NAMALWA (cell line): ENCODE measurements around the gene GSN.

Experiments used
- DNase-seq: peaks from one replicate; pipeline ENCODE4 v3.0.0-alpha.2; 2015; ENCODE audit warnings: low spot score

Gene GSN

DNA sequence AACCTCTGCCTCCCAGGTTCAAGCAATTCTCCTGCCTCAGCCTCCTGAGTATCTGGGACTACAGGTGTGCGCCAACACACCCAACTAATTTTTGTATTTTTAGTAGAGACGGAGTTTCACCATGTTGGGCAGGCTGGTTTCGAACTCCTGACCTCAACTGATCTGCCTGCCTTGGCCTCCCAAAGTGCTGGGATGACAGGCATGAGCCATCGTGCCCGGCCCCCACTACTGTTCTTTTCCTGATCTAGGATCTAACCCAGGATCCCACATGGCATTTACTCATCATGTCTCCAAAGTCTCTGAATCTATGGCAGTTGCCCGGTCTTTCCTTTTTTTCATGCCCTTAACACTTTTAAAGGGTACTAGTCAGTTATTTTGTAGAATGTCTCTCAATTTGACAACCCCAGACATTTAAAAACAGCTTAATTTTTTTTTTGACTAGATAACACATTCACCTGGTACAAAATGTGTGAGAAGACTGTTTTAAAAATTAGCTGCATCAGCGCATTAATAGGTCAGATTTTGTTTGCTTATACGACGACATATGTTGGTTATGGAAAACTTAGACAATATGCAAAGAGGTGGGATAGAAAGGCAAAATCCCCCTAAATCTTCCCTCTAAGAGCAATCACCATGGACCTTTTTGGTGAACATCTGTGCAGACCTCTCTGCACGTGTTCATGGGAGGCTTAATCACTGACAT, 55.6 kb downstream of the GSN start:
- DNase-seq, result no peak

DNA sequence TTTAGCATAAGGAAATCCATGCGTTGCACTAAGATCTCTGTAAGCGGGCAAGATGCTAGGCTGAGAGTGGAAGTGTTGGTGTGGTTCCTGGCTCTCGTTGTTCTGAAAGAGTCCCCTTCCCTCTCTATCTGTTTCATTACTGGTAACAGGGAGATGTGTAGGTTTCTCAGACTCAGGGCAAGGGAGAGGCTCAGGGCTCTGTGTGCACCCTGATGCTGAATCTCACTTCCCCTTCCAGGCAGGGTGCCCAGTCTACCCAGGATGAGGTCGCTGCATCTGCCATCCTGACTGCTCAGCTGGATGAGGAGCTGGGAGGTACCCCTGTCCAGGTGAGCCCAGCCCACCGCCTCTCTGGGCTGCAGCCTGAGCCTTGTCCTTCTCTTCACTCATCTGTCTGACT, 56.4 kb downstream of the GSN start:
- DNase-seq, result no peak

DNA sequence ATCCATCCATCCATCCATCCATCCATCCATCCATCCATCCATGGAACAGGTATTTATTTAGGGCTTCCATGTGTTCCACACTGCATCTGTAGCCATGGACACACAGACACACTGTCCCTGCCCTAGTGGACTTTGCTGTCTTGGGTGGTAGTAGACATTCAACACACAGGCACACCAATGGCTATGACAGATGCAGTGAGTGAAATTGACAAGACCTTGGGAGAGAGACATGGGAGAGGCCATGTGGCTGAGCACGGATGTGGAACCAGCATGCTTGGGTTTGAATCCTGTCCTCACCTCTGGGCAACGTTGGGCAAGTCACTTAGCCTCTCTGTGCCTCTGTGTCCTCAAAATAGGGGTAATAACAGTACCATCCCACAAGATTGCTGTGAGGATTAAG, 56.8 kb downstream of the GSN start:
- no peak for DNase-seq

DNA sequence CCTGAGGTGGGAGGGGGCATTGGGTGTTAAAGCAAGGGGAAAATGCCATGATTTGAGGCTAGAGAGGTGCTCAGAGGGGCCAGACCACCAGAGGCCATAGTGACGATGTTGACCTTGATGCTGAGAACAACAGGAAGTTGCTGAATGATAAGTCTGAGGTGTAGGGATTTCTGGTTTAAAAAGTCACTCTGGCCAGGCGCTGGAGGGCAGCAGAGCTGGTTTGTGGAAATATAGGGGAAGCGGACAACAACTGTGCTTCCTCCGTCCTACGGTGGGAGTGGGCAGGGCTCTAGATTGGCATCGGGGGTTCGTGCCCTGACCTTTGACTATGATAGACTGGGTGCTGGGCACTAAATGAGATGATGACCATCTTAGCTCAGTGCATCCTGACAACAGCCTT, 57.4 kb downstream of the GSN start:
- DNase-seq, result no peak

DNA sequence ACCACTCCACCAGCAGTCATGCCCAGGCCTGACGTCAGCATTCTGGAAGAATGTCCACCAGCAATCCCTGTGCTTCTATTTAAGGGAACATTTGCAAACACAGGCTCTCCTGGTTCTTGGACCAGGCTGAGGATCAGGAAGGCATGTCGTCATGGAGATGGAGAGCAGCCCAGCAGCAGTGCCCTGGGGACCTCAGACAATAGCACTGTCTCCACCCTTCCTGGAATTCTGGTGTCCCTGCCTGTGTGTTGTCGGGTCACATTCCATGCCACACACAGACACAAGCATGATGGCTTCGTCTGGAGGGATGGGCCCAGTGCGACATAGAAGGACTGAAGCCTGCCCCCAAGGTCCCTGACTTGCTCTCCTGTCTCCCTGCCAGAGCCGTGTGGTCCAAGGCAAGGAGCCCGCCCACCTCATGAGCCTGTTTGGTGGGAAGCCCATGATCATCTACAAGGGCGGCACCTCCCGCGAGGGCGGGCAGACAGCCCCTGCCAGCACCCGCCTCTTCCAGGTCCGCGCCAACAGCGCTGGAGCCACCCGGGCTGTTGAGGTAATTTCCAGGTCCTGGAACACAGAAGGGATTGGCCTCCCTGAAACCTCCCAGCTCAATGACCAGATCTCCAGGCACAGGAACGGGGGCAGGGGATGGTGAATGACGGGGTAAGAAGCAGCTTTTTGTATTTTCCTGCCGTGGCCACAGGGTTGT, 58.3 kb downstream of the GSN start:
- no peak for DNase-seq

DNA sequence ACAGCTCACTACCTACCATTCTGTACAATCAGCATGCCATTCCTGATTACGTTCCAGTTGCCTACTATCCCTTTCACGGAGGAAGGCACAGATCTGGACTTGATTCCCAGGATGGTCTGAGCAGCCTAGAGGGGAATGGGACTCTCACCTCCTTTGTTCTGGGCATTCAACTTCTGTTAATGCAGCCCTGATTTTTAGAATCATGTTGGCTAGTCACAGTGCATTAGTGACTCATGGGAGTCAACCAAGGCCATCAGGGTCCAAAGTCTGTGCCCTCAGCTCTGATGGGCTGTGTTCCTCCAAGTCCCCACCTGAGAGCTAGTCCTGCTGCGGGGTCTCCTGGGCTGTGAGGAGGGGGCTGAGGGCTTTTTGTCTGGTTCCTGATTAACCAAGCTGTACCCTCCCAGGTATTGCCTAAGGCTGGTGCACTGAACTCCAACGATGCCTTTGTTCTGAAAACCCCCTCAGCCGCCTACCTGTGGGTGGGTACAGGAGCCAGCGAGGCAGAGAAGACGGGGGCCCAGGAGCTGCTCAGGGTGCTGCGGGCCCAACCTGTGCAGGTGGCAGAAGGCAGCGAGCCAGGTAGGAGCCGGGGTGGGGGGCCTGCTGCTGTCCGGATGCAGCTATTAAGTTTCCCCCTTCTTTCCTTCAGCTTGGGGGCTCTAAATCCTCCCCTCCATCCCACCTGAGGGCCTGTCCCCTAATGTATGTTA, 59.1 kb downstream of the GSN start:
- no peak for DNase-seq

DNA sequence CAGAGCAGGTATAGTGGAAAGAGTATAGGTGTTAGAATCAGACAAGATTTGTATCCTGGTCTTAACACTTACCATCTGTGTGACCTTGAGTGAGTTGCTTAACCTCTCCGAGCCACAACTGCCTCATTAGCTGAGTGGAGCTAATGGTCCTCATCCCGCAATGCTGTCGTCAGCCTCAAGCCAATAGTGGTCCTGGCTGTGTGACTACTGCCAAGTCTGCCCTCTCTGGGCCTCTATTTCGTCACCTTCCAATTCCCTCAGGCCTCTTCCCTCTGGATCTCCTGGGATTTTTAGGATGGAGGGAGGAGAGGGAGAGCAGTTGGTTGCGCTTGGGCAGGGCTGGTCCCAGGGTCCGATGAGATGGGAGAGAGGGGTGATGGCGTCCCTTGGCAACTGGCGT, 60.5 kb downstream of the GSN start:
- no peak for DNase-seq

DNA sequence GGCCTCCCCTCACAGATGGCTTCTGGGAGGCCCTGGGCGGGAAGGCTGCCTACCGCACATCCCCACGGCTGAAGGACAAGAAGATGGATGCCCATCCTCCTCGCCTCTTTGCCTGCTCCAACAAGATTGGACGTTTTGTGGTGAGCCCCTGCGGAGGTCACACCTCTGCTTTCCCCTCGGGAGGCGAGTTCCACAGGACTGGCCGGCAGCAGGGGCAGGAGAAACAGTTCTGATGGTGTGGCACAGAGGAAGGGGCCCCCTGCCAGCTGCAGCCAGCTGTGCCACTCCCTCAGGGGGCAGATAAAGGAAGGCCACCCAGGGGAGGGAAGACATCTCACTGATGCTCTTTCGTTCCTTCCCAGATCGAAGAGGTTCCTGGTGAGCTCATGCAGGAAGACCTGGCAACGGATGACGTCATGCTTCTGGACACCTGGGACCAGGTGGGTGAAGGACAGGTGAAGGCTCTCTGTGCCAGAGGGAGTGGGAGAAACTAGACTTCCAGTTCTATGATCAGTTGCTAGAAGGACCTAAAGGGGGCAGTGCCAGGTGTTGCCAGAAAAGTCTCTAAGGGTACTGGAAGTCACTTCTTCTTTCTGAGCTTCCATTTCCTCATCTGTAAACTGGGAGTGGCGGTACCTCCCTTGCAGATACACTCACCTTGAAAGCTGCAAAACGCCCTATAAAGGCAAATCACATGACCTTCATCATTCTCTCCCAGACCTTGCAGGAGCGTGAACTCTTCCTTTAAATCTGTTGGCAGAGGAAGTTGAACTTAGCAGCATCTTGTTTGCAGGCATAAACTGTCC, 61.1 kb downstream of the GSN start:
- no peak for DNase-seq

DNA sequence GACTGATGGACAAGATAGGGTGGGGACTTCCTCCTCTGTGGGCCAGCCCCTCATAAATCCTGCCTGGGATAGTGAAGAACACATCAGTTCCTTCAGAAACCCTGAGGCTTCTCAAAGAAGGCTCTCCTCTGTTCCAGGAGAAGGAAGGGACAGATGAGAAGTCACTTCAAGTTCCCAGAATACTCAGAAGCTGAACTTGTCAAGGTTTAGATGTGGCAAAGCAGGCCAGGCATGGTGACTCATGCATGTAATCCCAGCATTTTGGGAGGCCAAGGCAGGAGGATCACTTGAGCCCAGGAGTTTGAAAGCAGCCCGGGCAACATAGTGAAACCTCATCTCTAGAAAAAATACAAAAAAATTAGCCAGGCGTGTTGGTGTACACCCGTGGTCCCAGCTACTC, 63.6 kb downstream of the GSN start:
- no peak for DNase-seq

DNA sequence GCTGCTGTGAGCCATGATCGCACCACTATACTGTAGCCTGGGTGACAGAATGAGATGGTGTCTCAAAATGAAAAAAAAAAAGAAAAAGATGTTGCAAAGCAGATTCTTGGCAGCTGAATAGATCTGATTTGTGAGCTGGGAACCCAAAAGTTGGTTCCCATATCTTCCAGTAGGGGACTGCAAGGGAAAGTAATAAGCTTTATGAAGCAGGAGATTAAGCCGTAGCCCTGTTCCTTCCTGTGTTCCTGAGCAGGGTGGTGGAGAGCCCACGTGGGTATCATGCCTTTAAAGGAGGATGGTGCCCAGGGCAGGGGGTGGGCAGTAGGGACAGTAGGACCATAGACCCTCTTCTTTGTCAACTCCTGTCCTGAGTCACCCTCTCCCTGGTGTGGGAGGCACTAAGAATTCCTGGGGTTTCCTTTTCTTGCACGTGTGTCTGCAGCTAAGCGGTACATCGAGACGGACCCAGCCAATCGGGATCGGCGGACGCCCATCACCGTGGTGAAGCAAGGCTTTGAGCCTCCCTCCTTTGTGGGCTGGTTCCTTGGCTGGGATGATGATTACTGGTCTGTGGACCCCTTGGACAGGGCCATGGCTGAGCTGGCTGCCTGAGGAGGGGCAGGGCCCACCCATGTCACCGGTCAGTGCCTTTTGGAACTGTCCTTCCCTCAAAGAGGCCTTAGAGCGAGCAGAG, 64.2 kb downstream of the GSN start:
- no peak for DNase-seq

DNA sequence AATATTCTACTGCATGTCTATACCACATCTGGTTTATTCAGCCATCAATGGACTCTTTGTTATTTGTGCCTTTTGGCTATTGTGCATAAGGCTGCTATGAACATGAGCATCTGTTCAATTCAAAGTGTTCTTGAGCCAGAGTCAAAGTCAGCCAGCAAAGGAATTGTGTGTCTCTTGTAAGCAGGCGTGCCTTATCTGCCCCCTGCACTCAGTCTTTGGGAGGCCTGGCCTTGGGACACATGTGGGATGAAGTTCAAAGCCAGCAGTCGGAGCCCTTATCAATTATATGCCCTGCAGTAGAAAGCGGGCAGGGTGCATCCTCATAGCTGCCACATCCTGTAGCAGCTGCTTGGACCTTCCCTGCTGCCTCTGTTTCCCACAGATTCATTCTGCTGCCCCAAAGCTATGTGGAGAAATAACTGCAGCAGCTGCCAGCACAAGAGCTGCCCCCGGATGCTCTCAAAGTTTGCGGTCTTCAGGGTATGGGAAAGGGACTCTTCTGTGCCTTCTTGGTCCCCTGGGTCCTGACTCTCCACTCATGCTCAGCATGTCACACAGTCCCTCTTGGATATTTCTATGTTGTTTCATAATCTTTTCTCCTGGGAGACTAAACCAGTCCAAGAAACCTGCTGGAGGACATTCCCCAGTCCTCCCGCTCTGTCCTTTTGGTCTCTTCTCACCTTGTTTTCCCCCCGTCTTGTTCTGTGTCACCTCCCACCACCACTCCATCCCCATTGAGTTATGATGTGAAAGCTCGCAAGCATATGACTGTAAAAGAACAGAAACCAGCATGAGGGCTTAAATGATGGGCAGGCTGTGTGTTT, 66.2 kb downstream of the GSN start:
- no peak for DNase-seq

DNA sequence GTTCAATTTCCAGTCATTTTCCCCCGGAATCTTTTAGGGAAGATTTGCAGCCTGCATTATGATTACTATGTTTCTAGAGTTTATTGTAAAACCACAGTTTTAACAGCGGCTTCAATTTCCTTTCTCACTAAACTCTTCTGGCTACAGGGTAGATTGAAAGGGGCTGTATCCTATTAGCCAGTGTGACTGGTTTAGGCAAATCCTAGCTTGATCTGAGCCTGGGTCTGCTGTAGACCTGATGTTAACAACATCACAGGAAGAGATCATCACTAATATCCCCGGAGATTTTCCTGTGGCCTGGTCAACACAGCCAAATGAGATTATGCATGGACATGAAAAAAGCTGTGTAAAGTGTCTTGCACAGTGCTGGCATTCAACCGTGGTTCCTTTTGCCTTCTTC, 68.7 kb downstream of the GSN start:
- no peak for DNase-seq

DNA sequence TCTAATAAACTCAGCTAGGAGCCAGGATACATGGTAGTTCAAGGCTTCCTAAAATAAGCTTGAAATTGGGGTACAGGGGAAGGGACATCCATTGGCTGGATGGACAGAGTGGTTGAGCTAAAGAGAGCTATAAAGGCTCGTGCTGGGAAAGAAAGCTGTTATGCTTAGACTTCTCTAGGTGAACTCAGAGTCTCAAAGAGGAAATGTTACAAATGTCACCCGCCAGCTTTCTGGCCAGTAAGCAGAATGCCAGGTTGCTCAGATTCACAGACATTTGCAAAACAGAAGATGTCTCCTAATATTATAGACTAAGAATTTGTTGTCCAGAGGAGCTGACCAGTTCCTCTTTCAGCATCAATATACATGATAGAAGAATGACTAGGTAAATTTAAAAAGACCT, 71.5 kb downstream of the GSN start:
- DNase-seq, result no peak

DNA sequence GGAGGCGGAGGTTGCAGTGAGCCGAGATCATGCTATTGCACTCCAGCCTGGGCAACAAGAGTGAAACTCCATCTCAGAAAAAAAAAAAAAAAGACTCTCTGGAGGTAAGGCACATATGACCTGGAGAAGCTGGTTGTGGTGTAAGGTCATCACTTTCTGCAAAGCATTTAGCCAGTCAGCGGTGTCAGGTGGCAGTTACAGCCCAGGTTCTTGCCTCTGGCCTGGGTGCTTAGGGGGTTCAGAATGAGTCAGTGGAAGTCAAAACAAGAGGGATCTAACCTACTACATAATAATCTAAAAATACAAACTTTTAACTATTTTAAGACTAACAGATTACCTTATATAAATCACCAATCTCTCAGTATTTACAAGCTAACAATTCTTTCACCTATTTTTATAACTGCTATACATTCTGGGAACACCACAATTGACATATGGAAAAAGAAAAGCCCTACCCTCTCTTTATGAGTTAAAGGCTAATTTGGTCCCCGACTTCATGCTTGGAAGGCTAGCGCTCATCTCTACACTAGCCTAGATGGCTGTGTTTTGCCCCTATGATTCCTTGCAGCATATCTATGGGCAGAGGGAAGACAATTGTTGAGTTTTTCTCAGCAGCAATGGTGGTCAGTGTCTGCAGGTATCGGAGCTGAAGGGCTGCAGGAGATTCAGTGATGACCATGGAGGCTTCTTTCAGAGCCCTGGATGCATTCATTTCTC, 72.9 kb downstream of the GSN start:
- DNase-seq, result no peak

DNA sequence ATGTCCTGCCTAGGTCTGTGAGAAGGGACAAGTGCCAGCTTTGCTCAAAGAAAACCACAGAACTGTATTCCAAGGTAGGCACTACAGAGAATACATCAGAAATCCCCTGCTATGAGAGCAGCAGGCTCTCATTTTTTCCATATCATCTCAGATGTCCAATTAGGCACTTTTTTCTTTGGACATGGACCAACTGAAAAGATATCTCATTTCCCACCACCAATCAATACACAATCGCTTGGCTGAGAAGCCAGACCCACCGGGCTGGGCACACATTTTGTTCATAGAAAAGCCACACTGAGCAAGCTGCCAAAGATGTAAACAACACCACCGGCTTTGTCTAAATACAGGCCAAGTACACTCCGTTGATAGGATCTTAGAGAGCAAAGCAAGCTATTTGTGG, 76.2 kb downstream of the GSN start:
- DNase-seq, result no peak

DNA sequence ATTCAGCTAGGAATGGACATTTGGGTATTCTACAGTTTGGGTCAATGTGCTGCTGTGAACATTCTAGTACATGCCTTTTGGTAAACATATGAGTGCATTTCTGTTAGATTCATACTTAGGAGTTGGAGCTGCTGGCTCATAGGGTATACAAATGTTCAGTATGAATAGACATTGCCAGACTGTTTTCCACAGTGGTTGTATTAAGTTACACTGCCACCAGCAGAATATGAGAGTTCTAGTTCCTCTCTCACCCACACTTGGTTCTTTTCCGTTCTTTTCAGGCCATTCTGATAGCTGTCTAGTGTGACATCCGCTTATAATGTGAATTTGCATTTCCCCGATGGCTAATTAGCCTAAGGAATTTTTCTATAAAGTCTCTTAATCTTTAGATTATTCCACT, 77.1 kb downstream of the GSN start:
- no peak for DNase-seq

DNA sequence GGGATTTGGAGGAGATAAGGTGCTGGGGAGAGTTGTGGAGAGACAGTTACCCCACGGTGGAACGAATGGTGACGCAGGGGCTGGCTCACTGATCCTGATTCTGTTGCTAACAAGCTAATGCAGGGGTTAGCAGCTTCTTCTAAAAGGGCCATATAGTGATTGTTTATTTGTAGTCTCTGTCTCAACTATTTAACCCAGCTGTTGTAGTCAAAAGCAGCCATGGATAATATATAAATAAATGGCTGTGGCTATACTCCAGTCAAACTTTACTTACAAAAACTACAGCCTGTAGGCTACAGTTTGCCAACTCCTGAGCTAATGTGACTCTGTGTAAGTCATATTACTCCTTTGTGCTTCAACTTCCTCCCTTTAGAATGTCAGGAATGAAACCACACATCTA, 80.3 kb downstream of the GSN start:
- no peak for DNase-seq

DNA sequence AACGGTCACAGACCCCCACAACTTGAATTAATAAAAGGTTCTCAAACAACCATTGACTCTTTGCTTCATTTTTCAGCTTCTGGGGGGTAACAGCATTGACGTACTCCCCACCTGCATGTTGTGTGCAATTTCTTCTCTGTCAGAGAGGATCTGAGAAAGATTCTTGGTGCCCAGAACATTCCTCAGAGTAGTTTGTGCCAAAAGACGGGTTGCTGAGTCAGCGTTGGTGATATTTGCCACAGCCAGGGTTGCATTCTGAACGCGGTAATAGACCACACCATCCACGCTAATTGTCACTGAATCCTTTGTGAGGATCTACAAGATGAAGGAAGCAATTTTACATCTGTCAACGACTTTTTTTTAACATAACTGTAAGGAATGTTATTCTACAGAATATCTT, 81.0 kb downstream of the GSN start:
- no peak for DNase-seq

DNA sequence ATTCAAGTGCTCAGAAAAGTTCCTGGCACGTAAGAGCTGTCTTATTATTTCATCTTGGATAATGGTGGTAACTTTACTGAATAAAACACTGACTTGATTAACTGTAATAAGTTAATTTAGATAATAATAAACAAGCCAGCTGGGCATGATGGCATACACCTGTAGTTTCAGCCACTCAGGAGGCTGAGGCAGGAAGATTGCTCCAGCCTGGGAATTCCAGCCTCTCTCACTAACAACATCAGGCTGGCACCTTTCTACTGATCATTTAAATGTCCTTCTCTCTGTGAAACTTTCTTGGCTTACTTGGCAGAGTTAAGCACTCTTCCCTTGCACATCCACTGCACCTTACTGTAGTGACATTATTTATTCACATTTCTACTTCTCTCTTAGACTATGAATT, 82.1 kb downstream of the GSN start:
- DNase-seq, result no peak

DNA sequence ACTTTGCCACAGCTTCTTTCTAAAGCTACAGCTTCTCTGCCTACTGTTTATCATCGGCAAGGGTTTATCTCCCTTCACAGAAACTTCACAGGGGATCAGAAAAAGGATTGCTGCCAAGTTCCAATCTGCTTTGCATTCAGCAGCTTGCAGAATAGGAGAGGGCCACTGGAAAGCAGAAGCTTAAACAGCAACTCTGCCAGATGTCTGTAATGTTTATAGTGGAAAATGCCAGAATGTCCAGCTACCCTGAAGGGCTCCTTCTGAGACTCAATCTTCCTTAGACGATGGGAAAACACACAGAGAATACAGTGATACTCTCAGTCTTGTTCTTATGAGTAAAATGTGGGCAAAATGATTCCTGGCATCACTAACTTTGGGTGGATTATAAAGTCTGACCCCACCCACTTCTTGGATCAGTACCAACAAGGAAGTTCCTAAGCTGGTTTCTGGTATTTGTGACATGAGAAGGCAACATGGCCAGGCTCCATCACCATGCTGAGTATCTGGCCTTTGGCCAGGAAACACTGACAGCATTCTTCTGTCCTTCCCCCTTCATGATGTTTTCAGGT, 83.1 kb downstream of the GSN start:
- no peak for DNase-seq
